DMS114 treated with DMSO at 0.1 percent for 48 hours (cell line): ENCODE measurements around the gene SPIC.
"Not testable (repeated sequence)": the region's sequence is repeated elsewhere in the genome, so short reads cannot be mapped to it uniquely, and the experiment has no call there.

Experiments used
- DNase-seq: peaks from one replicate; lab custom pipeline; 2025; ENCODE audit not compliant: unreplicated experiment; lab: John Stamatoyannopoulos, UW

SPIC gene

GRCh38 chr12:101474711-101475386, at the start of gene SPIC:
TSS of gene SPIC (plus strand) at chr12:101475336. CDS start at chr12:101476905, 1,569 bp downstream.
- DNase-seq: no peak

GRCh38 chr12:101430456-101430855, 44.7 kb upstream of the SPIC start:
- no peak for DNase-seq

- DNase-seq: no peak
Observed at GRCh38 chr12:101436136-101436535, 39.0 kb upstream of the SPIC start.

- DNase-seq: no peak
Observed at GRCh38 chr12:101439236-101439635, 35.9 kb upstream of the SPIC start.

GRCh38 chr12:101441461-101442224, 33.5 kb upstream of the SPIC start:
- DNase-seq: no peak

GRCh38 chr12:101455685-101456084, 19.5 kb upstream of the SPIC start:
- DNase-seq: no peak

GRCh38 chr12:101459642-101460346, 15.3 kb upstream of the SPIC start:
- DNase-seq: no peak

- no peak for DNase-seq
Observed at GRCh38 chr12:101468948-101469347, 6.2 kb upstream of the SPIC start.

- DNase-seq: no peak
Observed at GRCh38 chr12:101470939-101471338, 4.2 kb upstream of the SPIC start.

- DNase-seq: not testable (repeated sequence)
Observed at GRCh38 chr12:101471878-101472277, 3.3 kb upstream of the SPIC start.

- no peak for DNase-seq
Observed at GRCh38 chr12:101474248-101474647, 888 bp upstream of the SPIC start.

GRCh38 chr12:101475751-101476305, 692 bp downstream of the SPIC start:
- no peak for DNase-seq

GRCh38 chr12:101480849-101481248, 5.7 kb downstream of the SPIC start:
- DNase-seq: no peak

- DNase-seq: no peak
Observed at GRCh38 chr12:101485021-101485420, 9.9 kb downstream of the SPIC start.

GRCh38 chr12:101488469-101488868, 13.3 kb downstream of the SPIC start:
- no peak for DNase-seq

GRCh38 chr12:101490286-101490920, 15.3 kb downstream of the SPIC start:
- DNase-seq: peak; percentile 7

- DNase-seq: no peak
Observed at GRCh38 chr12:101491329-101491728, 16.2 kb downstream of the SPIC start.

GRCh38 chr12:101493556-101493955, 18.4 kb downstream of the SPIC start:
- no peak for DNase-seq

- DNase-seq: no peak
Observed at GRCh38 chr12:101498252-101498651, 23.1 kb downstream of the SPIC start.

- no peak for DNase-seq
Observed at GRCh38 chr12:101501410-101501995, 26.4 kb downstream of the SPIC start.

- DNase-seq: no peak
Observed at GRCh38 chr12:101521136-101521535, 46.0 kb downstream of the SPIC start.
